A549 (cell line): Measurements from ENCODE around the gene GRK1.

Experiments
- CTCF ChIP-seq: fragments of >200 bp; sonication (Bioruptor Twin); formaldehyde crosslinking; IDR thresholded peaks from 3 replicates; pipeline ENCODE4 v1.5.1; 2016
- EP300 ChIP-seq, 2 experiments: fragments of >200 bp; sonication (Bioruptor Twin); formaldehyde crosslinking; IDR thresholded peaks; 2 replicates in 1 of 2; 3 replicates in 1 of 2; pipeline ENCODE4 v1.6.1; 2016 to 2017
- KDM1A ChIP-seq: fragments of 200-600 bp; sonication (generic); IDR thresholded peaks from 2 replicates; pipeline ENCODE4 v1.6.1; 2016; ENCODE audit warnings: low read depth, mild to moderate bottlenecking
- MAFK ChIP-seq: fragments of 450-650 bp; IDR thresholded peaks from 2 replicates; pipeline ENCODE4 v1.6.1; 2014; ENCODE audit not compliant: partially characterized antibody
- MYC ChIP-seq: IDR thresholded peaks from 2 replicates; pipeline ENCODE4 v1.6.1; 2012; ENCODE audit warnings: mild to moderate bottlenecking, inconsistent platforms, low read length, improper control_type of control experiment, borderline replicate concordance
- POLR2A ChIP-seq: IDR thresholded peaks from 2 replicates; pipeline ENCODE4 v1.6.1; 2012; ENCODE audit warnings: mild to moderate bottlenecking, low read length
- RAD21 ChIP-seq, 2 experiments: fragments of >200 bp in 1 of 2; sonication (Bioruptor Twin) in 1 of 2; formaldehyde crosslinking in 1 of 2; IDR thresholded peaks in 1 of 2; conservative IDR thresholded peaks in 1 of 2; 2 replicates in 1 of 2; 3 replicates in 1 of 2; pipeline ENCODE4 v1.6.1; 2012 to 2018; ENCODE audit warnings: inconsistent platforms in 1 of 2
- REST ChIP-seq: fragments of 200-600 bp; sonication (generic); IDR thresholded peaks from 2 replicates; pipeline ENCODE4 v1.6.1; 2016; ENCODE audit warnings: antibody characterized with exemption, mild to moderate bottlenecking, moderate library complexity
- ZFP36 ChIP-seq: fragments of 450-650 bp; IDR thresholded peaks from 2 replicates; pipeline ENCODE4 v1.6.1; 2014; ENCODE audit warnings: borderline replicate concordance; ENCODE audit not compliant: partially characterized antibody
- ZSCAN20 ChIP-seq: fragments of 250-450 bp; sonication (Bioruptor Pico); IDR thresholded peaks from 2 replicates; pipeline ENCODE4 v1.8.0; 2022; ENCODE audit warnings: mild to moderate bottlenecking, moderate library complexity

GRCh38 chr13:113651511-113652403, 15.3 kb upstream of the GRK1 start:
- no peak for TF ChIP-seq REST
- TF ChIP-seq CTCF, result no peak
- TF ChIP-seq ZSCAN20, result no peak
- no peak for TF ChIP-seq ZFP36
- no peak for TF ChIP-seq MAFK
- no peak for TF ChIP-seq KDM1A
- TF ChIP-seq POLR2A, result no peak
- no peak for TF ChIP-seq MYC
- no peak for TF ChIP-seq RAD21 (conservative IDR thresholded peaks at IDR 0.05 in 1 of 2, IDR thresholded peaks at IDR 0.05 in 1 of 2)
- TF ChIP-seq EP300 (IDR thresholded peaks at IDR 0.05), result no peak
